WI38 (cell line): ENCODE results near the gene ABHD10.

ENCODE experiments used
- H3K4me3 ChIP-seq: 2 replicates; pipeline ENCODE4 v1.5.1; 2011; ENCODE audit warnings: low read depth, mild to moderate bottlenecking, control low read depth, low read length
- TF ChIP-seq, protein P1 (sequence below): IDR thresholded peaks from 2 replicates; pipeline ENCODE4 v1.5.1; 2012; ENCODE audit warnings: low read depth, mild to moderate bottlenecking, control low read depth, low read length

The ABHD10 gene

DNA sequence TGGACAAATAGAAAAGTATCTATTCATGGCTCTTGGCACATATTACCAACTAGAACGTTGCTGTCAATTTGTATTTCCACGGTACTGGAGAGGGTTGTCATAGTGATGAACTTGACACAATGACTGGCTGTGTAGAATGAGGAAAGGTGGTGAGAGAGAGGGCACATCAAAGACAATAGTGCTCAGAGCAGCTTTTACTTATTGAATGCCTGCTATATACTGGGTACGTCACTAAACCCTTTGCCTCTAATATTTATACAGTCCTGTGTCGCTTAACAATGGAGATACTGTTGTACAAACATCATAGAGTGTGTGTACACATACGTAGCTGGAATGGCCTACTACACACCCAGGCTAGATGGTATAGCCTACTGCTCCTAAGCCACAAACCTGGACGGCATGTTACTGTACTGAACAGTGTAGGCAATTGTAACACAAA is 64.0 kb downstream of the ABHD10 start:
- no peak overlapping the region for H3K4me3 ChIP-seq
- TF ChIP-seq, protein P1, sequence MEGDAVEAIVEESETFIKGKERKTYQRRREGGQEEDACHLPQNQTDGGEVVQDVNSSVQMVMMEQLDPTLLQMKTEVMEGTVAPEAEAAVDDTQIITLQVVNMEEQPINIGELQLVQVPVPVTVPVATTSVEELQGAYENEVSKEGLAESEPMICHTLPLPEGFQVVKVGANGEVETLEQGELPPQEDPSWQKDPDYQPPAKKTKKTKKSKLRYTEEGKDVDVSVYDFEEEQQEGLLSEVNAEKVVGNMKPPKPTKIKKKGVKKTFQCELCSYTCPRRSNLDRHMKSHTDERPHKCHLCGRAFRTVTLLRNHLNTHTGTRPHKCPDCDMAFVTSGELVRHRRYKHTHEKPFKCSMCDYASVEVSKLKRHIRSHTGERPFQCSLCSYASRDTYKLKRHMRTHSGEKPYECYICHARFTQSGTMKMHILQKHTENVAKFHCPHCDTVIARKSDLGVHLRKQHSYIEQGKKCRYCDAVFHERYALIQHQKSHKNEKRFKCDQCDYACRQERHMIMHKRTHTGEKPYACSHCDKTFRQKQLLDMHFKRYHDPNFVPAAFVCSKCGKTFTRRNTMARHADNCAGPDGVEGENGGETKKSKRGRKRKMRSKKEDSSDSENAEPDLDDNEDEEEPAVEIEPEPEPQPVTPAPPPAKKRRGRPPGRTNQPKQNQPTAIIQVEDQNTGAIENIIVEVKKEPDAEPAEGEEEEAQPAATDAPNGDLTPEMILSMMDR, result no peak
